Measurements from ENCODE around the gene B3GNT4.

- TF ChIP-seq POLR2AphosphoS5 (IDR thresholded peaks at IDR 0.05; ENCODE audit: borderline replicate concordance, low read depth, low read length) (no peak), EZH2 (IDR thresholded peaks at IDR 0.05) (no peak), FOXP2 (optimal IDR thresholded peaks at IDR 0.05; ENCODE audit: control extremely low read depth, extremely low read length, insufficient read depth) (no peak)
Measured at GRCh38 chr12:122172262-122172939, 31.1 kb upstream of the B3GNT4 start.
